Measurements from ENCODE around the gene KSR1. TPM values are rescaled to one million over a fixed set of nuclear protein-coding genes. Genes with fewer than 3 reads are reported as not detected.
A peak's percentile ranks its signal among the peaks of the same experiment; 100 is the strongest.

KSR1 gene
- total and polyA plus RNA-seq, 2 experiments from 2014 or later = 7.8 to 53.2 TPM

GRCh38 chr17:27518545-27519521 lies 62.6 kb downstream of the KSR1 start:
- H3K27ac ChIP-seq (ENCODE audit: low read depth) = peak overlapping the region; percentile 57; the same call in 1 of the 2 replicates
- peaks cover 4% of the 10 kb centered on the region; the same call in 1 of the 2 replicates for H3F3A ChIP-seq (replicated peaks; ENCODE audit: low read depth)
- H3K4me2 ChIP-seq = peak overlapping the region; percentile 49
- H3K4me1 ChIP-seq (ENCODE audit: insufficient read depth) = peaks cover 69% of the 10 kb centered on the region
- no peak overlapping the region for H2AFZ ChIP-seq
- Mint-ChIP-seq H3K36me3 (ENCODE audit: low read depth) (no peaks in the 10 kb centered on the region), H3K9me3 (no peaks in the 10 kb centered on the region), H3K4me3 (no peak overlapping the region), H3K4me1 (peaks cover 63% of the 10 kb centered on the region), H3K27me3 (ENCODE audit: insufficient read depth, low read depth, poor library complexity) (peaks cover 14% of the 10 kb centered on the region), H3K27ac (peak overlapping the region; percentile 69)
- TF ChIP-seq EZH2 (IDR thresholded peaks at IDR 0.05; ENCODE audit: low read depth, unreplicated experiment) (no peak), ZNF331 (CRISPR knock-in tag; IDR thresholded peaks at IDR 0.05; ENCODE audit: low read depth) (no peak), JUNB (IDR thresholded peaks at IDR 0.05; ENCODE audit: unreplicated experiment) (no peak), ZNF114 (CRISPR knock-in tag; IDR thresholded peaks at IDR 0.05) (no peak), ETS1 (IDR thresholded peaks at IDR 0.05) (no peak), POLR2AphosphoS5 (IDR thresholded peaks at IDR 0.05; ENCODE audit: low read depth) (no peak), REST (IDR thresholded peaks at IDR 0.05; ENCODE audit: unreplicated experiment) (no peak), NANOG (IDR thresholded peaks at IDR 0.05; ENCODE audit: borderline replicate concordance) (no peak), STAT1 (IDR thresholded peaks at IDR 0.05; ENCODE audit: unreplicated experiment) (no peak), ZNF462 (CRISPR knock-in tag; IDR thresholded peaks at IDR 0.05) (no peak), EZH2phosphoT487 (IDR thresholded peaks at IDR 0.05; ENCODE audit: unreplicated experiment) (no peak)
- TF ChIP-seq, protein P1, sequence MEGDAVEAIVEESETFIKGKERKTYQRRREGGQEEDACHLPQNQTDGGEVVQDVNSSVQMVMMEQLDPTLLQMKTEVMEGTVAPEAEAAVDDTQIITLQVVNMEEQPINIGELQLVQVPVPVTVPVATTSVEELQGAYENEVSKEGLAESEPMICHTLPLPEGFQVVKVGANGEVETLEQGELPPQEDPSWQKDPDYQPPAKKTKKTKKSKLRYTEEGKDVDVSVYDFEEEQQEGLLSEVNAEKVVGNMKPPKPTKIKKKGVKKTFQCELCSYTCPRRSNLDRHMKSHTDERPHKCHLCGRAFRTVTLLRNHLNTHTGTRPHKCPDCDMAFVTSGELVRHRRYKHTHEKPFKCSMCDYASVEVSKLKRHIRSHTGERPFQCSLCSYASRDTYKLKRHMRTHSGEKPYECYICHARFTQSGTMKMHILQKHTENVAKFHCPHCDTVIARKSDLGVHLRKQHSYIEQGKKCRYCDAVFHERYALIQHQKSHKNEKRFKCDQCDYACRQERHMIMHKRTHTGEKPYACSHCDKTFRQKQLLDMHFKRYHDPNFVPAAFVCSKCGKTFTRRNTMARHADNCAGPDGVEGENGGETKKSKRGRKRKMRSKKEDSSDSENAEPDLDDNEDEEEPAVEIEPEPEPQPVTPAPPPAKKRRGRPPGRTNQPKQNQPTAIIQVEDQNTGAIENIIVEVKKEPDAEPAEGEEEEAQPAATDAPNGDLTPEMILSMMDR (conservative IDR thresholded peaks at IDR 0.05; ENCODE audit: low read depth in 2 of 2) = no peak
- no peak overlapping the region for H3K4me3 ChIP-seq
- peaks cover 2% of the 10 kb centered on the region for H3K9me2 ChIP-seq (ENCODE audit: insufficient read depth)
- no peaks in the 10 kb centered on the region for H3K27me3 ChIP-seq (ENCODE audit: insufficient read depth)
- peaks cover 96% of the 10 kb centered on the region for H3K79me2 ChIP-seq (replicated peaks; ENCODE audit: insufficient read depth)
- H3K36me3 ChIP-seq (ENCODE audit: insufficient read depth) = no peaks in the 10 kb centered on the region
- H4K20me1 ChIP-seq (replicated peaks; ENCODE audit: insufficient read depth) = peaks cover 6% of the 10 kb centered on the region; the same call in 1 of the 2 replicates
- ATAC-seq = no peak; the same call in 2 of the 3 replicates
- DNase-seq (ENCODE audit: low spot score) = no peak
